Adrenal gland (tissue), 5 donors: Measurements from ENCODE around the gene NUTM2G.
"Not testable (repeated sequence)": the region's sequence is repeated elsewhere in the genome, so short reads cannot be mapped to it uniquely, and the experiment has no call there.

Experiments used
- POLR2A ChIP-seq, 2 donors: fragments of 450-650 bp; IDR thresholded peaks; one replicate each; pipeline ENCODE4 v1.6.1; 2017; ENCODE audit warnings: antibody characterized with exemption in 2 of 2, mild to moderate bottlenecking in 2 of 2, moderate library complexity in 1 of 2
- TF ChIP-seq, protein P1 (sequence below), 6 experiments: fragments of 450-650 bp in 4 of 6; fragments of 200-600 bp in 2 of 6; sonication (generic) in 1 of 6; IDR thresholded peaks; 1 replicate in 5 of 6; 2 replicates in 1 of 6; pipeline versions ENCODE4 v1.5.1 to v1.8.0; 2016 to 2021; ENCODE audit warnings: antibody characterized with exemption in 6 of 6, mild to moderate bottlenecking in 2 of 6, moderate library complexity in 1 of 6
- donor health status: DM: no; HTN: no; CAD: no.

DNA sequence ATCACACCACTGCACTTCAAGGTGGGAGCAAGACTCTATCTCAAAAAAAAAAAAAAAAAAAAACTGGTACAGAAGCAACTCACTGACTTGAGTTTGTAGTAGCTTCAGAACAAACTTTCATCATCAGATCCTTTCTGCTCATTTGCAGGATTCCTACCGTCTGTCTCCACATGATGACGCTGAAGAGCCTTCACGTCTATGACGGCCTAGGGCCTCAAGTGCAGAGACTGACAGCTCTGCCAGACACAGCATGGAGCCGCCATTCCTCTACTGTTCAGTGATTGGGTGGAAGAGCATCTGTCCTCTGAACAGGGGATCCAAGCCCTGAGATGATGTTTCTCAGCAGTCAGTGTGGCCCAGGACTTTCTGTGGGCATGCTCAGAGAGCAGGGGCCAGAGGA is 3.1 kb upstream of the NUTM2G start:
- TF ChIP-seq, protein P1, sequence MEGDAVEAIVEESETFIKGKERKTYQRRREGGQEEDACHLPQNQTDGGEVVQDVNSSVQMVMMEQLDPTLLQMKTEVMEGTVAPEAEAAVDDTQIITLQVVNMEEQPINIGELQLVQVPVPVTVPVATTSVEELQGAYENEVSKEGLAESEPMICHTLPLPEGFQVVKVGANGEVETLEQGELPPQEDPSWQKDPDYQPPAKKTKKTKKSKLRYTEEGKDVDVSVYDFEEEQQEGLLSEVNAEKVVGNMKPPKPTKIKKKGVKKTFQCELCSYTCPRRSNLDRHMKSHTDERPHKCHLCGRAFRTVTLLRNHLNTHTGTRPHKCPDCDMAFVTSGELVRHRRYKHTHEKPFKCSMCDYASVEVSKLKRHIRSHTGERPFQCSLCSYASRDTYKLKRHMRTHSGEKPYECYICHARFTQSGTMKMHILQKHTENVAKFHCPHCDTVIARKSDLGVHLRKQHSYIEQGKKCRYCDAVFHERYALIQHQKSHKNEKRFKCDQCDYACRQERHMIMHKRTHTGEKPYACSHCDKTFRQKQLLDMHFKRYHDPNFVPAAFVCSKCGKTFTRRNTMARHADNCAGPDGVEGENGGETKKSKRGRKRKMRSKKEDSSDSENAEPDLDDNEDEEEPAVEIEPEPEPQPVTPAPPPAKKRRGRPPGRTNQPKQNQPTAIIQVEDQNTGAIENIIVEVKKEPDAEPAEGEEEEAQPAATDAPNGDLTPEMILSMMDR (IDR thresholded peaks at IDR 0.05), result not testable (repeated sequence)
- TF ChIP-seq POLR2A (IDR thresholded peaks at IDR 0.05), result not testable (repeated sequence)
